GM18870 (cell line): ENCODE results near the gene ELK3.

ENCODE experiments used
- ATAC-seq: cut with Tn5 transposase; IDR thresholded peaks from one replicate; pipeline ENCODE4 v1.9.1; 2021; ENCODE audit warnings: moderate library complexity; ENCODE audit not compliant: unreplicated experiment

Gene ELK3

DNA sequence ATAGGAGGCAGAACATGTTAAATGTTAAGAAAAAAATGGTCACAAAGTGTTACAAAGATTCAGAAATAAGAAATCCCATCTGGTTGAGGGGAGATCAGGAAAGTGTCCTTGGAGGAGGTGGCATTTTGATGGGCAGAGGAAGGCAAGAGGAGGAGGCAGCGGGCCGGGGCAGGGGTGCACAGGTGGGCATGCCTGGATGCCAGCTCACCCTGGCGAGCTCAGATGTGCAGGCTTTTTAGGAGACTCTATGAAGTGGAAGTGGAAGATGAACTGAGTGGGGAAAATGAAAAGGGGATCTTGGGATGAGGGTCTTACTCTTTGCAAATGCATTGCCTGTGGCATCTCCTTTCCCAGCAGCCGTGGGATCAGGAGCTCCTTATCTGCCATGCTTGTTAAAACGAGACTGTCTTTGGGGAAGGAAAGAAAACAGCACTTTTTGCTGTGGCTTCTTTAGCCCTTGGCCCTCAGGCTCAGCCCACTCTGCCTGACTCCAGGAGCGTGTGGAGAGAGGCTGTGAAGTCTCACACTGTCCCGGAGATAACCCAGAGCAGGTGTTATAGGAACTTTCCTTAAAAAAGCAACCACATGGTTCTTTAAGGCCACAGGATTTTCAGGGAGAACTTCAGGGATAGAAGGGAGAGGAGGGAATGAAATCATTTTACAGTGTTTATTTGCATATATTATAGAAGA lies 62.6 kb downstream of the ELK3 start:
- no peak for ATAC-seq

DNA sequence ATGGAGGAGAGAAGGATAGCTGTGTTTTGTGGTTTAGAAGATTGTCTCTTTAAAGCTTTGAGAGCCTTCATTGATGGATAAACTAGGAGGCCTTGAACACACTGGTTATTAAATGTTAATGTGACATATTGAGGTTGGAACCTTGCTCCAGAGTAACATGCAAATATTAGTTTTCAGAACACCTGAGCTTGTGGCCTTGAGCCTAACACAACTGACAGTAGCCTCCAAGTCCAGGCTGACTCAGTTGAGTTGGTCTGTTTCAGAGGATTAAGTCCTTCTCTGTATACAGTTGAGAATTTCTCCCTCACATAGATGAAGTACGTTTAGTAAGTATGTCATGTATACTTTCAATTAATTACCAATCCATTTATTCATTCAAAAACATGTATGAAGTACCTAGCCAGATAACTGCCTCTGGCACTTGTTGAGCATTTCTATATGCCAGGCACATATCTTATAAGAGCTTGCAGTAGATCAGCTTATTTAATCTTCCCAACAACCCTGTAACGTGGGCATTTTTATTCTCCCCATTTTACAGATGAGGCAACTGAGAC lies 63.5 kb downstream of the ELK3 start:
- ATAC-seq: no peak

DNA sequence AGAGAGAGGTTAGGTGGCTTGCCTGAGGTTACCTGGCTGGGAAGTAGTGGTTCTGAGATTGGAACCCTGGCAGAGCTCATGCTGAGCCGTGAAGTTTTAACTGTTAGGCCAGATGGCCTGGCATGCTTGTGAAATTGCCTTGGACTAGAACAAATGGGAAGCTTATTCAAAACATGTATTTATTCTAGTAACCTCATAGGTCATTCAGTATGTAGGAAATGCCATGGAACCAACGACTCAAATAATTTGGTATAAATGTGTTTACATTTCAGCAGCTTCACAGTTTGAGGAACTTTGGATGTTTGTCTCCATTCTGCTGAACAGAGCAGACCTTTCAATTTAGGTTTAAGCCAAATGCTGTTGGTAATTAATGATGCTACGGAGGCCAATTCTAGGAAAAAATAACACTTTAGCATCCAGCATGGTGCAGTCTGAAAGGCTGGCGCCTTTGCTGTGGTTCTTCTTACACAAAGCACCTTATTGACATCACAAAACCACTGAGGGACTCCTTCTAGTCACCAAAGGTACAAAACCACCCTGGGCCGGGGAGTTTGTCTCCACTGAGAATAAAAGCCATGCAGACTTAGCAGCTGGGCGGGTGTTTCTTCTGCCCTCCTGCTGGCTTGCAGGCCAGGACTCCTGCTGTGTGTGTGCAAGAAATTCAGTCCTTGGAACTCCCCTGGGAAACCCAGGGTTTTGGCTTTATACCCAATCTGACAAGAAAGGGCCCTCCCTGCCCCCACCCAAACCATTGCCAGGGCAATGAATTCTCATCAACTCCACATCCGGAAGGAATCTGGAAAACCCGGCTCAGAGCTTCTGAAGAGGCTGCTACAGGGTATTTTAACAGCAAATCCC lies 64.2 kb downstream of the ELK3 start:
- no peak for ATAC-seq

DNA sequence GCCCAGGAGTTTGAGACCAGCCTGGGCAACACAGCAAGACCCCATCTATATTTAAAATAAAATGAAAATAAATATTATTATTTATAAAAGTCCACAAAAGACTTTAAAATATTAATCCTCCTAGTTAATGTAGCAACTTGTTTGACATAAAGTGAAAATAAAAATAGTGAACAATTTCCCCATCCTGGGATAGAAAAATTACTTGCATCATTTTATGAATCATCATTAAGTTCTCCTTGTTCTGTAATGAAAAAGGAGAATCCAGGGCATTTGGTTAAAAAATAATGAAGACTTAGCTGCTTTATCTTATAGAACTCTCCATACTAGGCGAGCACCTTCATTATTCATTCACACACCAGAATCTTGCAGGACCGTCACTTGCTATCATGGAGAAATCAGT lies 66.1 kb downstream of the ELK3 start:
- no peak for ATAC-seq

DNA sequence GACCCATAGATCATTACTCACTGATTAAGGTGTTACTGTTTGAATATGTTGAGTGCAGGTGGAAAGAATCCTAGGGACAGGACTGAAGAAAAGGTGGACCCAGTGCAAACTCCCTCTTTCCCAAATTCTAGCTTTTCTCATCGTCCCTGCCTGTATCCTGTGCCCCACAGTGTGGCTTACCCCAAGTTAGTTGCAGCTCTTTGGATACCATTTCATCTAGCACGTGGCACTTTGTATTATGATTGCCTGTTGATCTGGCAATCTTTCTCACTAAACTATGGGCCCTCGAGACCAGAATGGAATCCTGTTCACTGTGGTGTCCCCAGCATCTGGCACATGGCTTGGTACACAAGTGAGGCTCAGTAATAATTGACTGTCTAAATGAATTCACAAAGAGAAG lies 66.5 kb downstream of the ELK3 start:
- no peak for ATAC-seq

DNA sequence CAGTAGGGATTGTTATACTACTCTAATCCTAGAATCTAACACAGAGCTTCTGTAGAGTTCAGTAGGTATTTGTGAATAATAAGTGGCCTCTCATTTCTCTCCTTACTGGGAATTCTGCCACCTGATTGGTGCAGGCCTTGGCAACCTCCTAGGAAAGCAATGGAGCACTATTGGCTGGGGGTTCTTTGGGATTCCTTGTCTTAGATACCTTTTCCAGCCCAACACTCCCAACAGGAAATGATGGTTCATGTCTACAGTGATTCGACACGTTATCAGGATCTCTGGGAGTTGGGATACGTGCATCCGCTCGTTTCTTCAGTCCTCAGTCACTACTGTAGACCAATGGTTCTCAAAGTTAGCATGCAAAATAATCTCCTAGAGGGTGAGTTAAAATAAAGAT lies 67.4 kb downstream of the ELK3 start:
- no peak for ATAC-seq

DNA sequence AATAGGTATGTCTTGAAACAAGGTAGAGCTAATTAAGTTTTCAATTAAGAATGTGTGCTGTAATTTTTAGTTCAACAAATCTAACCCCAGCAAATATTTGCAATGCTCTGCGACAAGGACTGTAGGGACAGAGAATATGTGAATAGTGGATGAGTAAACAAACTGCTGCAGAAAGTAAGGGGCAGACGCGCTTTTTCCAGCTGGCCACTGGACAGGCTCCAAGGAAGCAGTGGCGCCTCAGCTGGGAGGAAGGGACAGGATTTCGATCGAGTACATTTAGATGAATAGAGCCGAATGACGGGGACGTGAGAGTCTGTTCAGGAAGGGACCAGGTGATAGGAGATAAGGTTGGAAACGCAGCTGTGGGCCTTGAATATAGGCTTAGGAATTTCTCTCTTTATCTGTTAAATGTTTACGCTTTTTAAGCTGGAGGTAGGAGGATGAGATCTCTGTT lies 69.3 kb downstream of the ELK3 start:
- ATAC-seq: no peak

DNA sequence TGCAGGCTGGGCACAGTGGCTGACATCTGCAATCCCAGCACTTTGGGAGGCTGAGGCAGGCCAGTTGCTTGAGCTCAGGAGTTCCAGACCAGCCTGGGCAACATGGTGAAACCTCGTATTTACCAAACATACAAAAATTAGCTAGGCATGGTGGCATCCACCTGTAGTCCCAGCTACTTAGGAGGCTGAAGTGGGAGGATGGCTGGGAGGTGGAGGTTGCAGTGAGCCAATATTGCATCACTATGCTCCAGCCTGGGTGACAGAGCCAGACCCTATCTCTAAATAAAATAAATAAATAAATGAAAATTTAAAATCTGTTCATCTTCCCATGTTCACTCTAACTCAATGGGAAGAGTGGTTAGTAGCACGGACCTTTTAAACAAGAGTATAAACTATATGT lies 71.2 kb downstream of the ELK3 start:
- ATAC-seq: no peak

DNA sequence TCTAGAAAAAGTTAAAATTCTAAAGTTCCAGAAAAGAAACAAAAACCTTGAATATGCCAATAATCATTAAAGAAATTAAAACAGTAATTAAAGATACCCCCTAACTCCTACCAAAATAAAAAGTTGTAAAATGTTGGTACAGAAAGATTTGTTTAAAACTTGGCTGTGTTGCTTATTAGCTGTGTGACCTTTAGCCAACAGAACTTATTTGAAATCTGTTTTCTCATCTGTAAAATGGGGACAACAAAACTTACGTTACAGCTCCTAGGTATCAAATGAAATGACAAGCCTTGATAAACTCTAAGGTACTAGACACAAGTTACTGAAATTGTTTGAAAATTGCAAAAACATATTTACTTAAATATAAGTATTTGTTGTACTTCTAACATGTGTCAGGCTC lies 71.7 kb downstream of the ELK3 start:
- ATAC-seq: no peak

DNA sequence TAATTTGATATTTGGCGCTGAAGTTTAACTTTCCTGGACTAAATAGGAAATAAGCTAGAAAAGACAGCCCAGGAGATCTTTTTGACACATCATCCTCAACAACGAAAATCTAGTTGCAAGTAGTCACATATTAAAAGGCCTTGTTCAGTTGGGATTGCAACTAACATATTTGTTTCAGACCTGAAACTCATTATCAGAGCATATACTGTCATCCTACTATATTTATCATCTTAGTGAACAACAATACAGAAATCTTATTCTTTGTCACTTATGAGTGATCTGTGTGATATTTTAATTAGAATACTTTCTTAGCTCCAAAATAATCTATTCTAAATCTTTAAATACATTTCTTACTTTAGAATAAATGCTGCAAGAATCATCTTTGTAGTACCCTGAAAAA lies 72.1 kb downstream of the ELK3 start:
- no peak for ATAC-seq

DNA sequence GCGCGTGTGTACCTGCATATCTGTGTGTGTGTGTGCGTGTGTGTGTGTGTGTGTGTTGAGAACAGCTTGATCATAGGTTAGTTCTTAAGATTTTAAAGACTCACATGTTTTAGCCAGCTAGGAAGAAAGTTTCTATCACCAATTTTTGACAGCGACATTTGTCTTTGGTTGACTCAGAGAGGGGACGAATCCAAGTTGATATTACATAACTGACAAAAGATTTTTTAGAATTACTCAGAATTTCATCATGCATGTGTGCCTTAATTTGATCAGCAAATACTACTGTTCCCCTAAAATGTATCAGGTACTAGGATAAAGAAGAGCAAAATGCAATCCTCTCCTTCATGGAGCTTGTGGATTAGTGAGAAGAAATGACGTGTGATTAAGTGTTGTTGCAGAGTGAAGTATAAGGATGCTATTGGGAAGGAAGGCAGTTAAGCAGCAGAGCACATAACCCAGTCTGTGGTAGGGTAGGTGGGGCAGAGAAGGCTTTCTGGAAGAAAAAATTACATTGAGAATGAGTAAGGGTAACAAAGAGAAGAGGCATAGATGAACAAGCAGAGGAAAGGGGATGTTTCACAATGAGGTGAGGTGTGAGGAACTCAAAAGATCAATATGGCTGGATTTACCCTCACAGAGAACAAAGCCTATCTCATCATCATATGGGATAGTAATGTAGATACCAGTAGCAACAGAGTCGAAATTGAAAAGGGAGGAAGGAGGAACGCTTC lies 77.5 kb downstream of the ELK3 start:
- ATAC-seq: no peak

DNA sequence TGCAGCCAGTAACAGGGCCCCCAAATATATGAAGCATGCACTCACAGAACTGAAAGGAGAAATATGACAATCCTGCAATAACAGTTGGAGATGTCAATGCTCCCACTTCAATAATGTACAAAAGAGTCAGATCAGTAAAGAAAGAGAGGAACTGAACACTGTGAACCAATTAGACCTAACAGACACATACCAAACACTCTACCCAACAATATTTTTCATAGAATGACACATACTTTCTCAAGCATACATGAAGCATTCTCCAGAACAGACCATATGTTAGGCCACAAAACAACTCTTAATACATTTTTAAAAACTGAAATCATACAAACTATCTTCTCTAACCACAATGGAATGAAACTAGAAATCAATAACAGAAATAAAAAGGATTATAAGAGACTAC lies 80.2 kb downstream of the ELK3 start:
- ATAC-seq: peak; percentile 64

DNA sequence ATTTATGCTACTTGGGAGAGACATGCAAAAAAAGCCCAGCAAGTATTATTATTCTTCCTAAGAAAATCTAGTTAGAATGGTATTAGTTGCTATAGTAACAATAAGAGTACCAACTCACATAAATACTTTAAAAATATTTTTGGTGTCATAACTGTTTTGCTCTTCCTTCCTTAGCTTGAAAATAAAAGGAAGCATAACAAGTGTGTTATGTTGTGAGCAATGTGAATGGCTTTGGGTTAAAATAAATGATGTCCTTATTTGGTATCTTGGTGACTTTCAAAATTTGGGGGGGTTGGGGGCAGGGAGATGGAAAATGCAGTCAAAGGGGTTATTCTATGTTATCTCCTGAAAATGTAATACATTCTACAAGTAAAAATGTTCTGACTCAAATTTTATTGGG lies 91.0 kb downstream of the ELK3 start:
- no peak for ATAC-seq

DNA sequence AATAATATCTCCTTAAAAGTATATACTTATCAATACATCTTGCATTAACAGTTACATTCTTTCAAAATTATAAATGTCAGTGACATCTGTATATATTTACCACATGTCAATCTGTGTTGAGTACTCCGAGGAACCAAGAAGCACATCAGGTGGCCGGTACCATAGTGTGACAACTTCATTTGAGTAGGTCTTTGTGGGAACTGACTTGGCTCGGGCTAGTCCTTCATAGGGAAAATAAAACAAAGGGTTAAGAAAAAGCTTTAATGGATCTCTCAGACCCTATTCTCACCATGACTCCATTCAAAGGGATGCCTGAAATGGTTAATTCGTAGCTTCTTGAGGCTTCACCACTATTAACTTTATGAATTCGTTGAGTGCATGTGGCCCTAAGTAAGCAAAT lies 94.9 kb downstream of the ELK3 start:
- no peak for ATAC-seq

DNA sequence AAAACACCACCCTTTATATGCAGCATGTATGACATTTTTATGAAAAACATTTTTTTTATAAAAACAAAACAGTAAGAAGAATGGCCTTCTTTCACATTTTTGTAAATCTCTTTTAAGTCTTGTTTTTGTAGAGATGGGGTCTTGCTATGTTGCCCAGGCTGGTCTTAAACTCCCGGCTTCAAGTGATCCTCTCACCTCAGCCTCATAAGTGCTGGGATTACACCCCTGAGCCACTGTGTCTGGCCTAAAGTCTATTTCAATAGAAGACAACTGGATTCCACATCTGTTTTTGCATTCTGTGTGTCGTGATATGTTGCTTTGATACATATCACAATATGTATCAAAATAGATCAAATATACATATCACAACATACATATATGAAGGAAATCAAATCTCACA lies 98.9 kb downstream of the ELK3 start:
- ATAC-seq: no peak

DNA sequence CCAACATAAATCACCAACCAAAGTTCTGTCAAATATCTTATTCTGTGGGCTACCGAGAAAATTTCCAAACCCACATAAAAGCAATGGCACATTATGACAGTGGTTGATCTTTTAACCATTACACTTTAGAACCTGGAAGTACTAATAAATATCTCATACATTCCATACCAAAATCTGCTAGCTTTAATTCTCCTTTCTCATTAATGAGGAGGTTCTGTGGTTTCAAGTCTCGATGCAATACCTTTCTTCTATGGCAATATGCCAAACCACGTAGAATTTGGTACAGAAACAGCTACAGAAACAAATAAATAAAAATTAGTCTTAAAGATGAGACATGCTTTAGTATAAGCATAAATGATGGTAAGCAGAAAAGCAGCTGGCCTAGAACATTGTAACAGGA lies 100.7 kb downstream of the ELK3 start:
- ATAC-seq: no peak

DNA sequence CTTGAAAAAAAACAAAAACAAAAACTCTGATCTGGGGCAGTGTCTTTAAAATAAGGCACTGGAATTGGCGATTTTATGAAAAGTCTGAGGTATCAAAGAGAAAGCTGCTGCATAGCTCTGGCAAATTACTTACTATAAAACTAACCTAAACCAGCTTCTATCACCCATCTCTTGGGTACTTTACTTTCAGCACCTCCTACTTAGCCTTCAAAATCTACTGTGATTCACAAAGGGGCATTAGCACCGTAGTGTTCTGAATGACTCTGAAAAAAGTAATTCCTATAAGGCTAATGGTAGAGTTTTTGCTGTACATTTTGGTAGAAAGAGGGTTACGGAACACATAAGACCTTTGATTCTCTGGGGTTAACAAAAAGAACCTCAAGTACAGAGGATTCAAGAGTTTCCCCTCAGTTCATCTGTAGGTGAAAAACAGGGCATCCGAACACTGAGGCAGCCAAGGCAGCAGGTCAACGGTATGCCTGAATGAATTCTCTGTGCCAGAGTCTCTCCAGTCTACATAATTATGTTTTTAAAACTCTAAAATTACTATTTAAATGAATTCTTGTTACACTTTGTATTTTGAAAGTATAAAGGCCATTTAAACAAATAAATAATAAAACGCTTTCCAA lies 101.5 kb downstream of the ELK3 start:
- no peak for ATAC-seq

DNA sequence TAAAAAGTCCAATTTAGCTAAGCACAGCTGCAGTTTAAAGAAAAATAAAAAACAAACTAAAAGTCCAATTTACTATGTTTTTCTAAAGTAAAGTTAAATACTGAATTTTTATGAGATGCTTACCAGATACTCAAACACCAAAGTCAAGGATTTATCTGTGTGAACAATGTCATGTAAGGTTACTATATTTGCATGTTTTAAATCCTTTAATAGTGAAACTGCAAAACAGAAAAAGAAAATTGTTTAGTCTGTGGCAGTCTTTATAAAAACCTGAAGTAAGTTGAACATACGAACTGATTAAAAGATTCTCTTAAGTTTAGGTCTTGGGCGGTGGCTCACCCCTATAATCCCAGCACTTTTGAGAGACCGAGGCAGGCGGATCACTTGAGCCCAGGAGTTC lies 103.3 kb downstream of the ELK3 start:
- ATAC-seq: no peak

DNA sequence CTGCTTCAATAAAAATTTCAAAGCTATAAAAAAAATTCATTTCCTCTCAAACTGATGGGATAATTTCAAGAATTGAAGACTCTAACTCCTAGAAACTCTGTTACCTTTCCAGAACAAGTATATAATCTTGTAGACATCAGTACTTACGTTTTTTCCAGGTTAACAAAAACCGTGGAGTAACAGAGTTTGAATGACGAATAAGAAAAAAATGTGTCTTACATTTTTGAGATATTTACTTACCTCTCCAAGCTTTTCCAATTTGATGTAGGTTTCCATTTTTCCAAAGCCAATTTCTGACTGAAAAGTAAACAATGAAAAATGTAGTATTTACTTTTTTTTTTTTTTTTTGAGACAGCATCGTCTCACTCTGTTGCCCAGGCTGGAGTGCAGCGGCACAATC lies 105.9 kb downstream of the ELK3 start:
- ATAC-seq: no peak

DNA sequence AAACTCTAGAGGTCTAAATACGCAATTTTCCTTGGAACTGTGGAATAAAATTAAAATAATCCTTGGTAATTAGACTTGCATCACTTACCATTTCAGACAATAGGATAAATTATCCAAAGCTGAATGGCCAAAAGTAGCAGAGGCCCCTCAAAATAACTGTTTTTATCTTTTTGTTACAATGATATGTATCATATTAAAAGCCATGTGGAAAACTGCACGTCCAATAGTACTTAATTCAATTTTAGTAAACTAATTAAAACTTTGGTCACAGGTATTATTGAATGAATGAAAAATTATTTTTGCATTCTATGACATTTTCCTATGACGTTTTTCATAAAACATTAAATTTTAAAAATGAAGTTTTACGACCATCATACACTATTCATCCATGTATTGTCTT lies 107.6 kb downstream of the ELK3 start:
- no peak for ATAC-seq

DNA sequence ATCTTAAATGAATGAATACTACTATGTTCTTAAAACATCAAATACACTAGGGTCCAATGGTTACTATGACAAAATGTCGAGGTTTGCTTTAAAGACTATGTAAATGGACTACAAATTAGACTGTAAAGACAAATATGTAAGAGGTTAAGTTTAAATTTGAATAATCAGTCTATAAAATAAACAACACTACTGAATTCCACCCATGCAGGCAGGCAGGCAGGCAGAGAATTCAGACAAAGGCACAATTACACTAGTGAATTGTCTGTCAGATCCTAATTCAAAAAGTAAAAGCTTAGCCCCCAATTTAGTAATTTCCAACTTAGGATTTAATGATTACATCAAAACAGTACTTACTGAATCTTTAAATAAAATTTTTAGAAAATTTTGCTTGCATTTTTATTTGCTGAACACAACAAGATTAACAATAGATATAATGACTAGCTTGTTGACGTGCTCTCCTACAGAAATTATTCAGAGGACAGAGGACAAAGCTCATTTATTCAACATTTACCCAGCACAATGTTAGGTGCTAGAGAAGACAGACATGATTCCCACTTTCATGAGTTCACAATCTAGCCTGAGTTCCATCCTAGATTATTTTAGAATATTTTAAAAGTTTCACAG lies 108.6 kb downstream of the ELK3 start:
- ATAC-seq: no peak
